Measurements from ENCODE around the gene PJA1. TPM values are rescaled to one million over a fixed set of nuclear protein-coding genes. Genes with fewer than 3 reads are reported as not detected.

PJA1 gene
- total and polyA plus RNA-seq, 7 donors, result 3.5 to 13.4 (median 7.4) TPM

DNA sequence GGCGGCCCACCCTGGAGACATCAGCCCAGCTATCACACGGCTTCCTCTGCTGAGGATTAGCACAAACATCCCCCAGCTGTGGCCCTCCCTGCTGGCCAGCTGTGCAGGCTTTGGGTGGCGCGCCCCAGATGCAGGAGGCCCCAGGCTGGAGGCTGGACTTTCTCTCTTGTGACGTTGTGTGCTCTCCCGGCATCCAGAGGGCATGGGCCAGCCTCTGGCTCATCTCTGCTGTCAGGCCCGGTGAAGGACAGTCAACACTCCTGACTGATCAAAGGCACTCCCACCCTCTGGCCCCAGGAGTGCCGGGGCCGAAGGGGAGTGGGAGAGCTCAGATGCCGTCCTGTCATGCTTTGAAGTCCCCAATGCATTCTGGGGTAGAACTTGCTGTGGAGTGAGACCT is 29.9 kb upstream of the PJA1 start:
- 52 to 88% (median 62%) methylated on average over 4 to 10 of the region's 10 CpGs for WGBS, 3 donors
- H3K27me3 ChIP-seq (ENCODE audit: insufficient read depth in 3 of 3, low read length in 2 of 3), result peaks cover 0 to 12% (median 0%) of the 10 kb centered on the region in 3 donors
- H3K36me3 ChIP-seq (ENCODE audit: insufficient read depth in 1 of 2, low read depth in 1 of 2), result no peaks in the 10 kb centered on the region
- DNase-seq (no peak), ATAC-seq (no peak)
- TF ChIP-seq, protein P1, sequence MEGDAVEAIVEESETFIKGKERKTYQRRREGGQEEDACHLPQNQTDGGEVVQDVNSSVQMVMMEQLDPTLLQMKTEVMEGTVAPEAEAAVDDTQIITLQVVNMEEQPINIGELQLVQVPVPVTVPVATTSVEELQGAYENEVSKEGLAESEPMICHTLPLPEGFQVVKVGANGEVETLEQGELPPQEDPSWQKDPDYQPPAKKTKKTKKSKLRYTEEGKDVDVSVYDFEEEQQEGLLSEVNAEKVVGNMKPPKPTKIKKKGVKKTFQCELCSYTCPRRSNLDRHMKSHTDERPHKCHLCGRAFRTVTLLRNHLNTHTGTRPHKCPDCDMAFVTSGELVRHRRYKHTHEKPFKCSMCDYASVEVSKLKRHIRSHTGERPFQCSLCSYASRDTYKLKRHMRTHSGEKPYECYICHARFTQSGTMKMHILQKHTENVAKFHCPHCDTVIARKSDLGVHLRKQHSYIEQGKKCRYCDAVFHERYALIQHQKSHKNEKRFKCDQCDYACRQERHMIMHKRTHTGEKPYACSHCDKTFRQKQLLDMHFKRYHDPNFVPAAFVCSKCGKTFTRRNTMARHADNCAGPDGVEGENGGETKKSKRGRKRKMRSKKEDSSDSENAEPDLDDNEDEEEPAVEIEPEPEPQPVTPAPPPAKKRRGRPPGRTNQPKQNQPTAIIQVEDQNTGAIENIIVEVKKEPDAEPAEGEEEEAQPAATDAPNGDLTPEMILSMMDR (IDR thresholded peaks at IDR 0.05), result no peak
- no peak overlapping the region for H3K4me3 ChIP-seq
- H3K4me1 ChIP-seq, result no peaks in the 10 kb centered on the region
- H3K9me3 ChIP-seq, result no peaks in the 10 kb centered on the region
- H3K27ac ChIP-seq, result no peak overlapping the region
- intact Hi-C loops (cut with DNase I), result no loop called here

DNA sequence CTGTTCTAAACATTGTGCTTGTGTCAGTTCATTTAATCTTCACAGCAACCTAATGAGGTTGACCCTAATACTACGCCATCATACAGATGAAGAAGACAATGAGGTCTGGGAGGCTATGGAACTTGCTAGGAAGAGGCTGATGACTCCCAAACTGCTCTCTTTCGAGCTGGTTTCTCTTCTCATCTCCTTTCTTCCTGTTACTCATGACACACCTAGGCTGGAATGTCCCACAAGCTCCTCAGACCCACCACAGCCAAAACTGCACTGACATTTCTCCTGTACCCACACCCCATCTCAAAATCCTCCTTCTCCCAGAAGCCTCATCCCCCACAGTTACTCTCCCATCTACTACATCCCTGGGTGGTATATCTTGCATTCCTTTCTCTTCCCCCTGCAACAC is 27.4 kb upstream of the PJA1 start:
- ATAC-seq, result no peak
- no peak overlapping the region for H3K27ac ChIP-seq
- H3K27me3 ChIP-seq (ENCODE audit: insufficient read depth in 3 of 3, low read length in 2 of 3), result peaks cover 0 to 13% (median 0%) of the 10 kb centered on the region in 3 donors
- no peak for DNase-seq
- TF ChIP-seq, protein P1 (IDR thresholded peaks at IDR 0.05), result no peak
- H3K4me1 ChIP-seq, result no peaks in the 10 kb centered on the region
- no peaks in the 10 kb centered on the region for H3K36me3 ChIP-seq (ENCODE audit: insufficient read depth in 1 of 2, low read depth in 1 of 2)
- intact Hi-C loops (cut with DNase I), result no loop called here
- H3K9me3 ChIP-seq, result no peaks in the 10 kb centered on the region
- WGBS, 3 donors, result 60 to 88% (median 86%) methylated on average over 2 of the region's 2 CpGs
- no peak overlapping the region for H3K4me3 ChIP-seq

DNA sequence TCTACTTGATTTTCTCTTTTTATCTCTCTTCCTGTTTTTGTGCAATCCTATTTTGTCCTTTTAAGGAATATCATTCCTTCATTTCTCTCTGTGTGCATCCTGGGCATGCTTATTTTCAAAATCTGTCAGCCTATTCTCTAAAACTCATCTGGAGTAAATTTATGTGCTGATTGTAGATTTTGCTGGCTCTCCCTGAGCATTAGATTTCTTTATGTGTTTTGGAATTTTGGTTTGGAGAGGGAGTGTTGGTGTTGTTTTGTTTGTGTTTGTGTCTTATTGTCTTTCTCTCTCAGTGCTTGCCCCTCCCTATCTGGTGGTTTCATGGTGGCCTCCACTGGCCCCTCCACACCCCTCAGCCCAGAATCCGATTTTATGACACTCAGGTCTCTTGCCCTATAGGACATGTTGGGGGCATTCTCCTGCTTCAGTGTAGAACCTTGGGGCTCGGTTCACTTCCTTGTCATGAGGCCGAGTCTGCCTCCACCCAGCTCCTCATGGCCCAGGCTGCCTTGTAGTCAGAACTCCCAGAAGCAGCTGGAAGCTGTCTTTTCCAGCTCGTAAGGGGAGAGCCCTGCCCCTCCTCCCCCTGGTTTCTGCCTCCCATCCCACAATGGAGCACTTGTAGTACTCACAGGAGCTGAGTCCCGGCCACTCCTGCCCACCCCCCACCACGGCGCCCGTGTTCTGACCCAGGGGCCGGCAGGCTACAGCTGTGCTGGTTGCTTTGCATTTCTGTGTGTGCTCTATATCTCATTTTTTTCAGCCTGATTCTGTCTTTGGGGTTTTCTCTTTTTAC is 24.5 kb upstream of the PJA1 start:
- no peaks in the 10 kb centered on the region for H3K9me3 ChIP-seq
- H3K27me3 ChIP-seq (ENCODE audit: insufficient read depth in 3 of 3, low read length in 2 of 3), result peaks cover 0 to 31% (median 0%) of the 10 kb centered on the region in 3 donors
- H3K4me3 ChIP-seq, result no peak overlapping the region
- WGBS, 3 donors, result 47 to 68% (median 55%) methylated on average over 8 to 9 of the region's 9 CpGs
- DNase-seq, result no peak
- ATAC-seq, result no peak
- no peaks in the 10 kb centered on the region for H3K36me3 ChIP-seq (ENCODE audit: insufficient read depth in 1 of 2, low read depth in 1 of 2)
- no peaks in the 10 kb centered on the region for H3K4me1 ChIP-seq
- intact Hi-C loops (cut with DNase I), result no loop called here
- TF ChIP-seq, protein P1 (IDR thresholded peaks at IDR 0.05), result no peak
- H3K27ac ChIP-seq, result no peak overlapping the region

DNA sequence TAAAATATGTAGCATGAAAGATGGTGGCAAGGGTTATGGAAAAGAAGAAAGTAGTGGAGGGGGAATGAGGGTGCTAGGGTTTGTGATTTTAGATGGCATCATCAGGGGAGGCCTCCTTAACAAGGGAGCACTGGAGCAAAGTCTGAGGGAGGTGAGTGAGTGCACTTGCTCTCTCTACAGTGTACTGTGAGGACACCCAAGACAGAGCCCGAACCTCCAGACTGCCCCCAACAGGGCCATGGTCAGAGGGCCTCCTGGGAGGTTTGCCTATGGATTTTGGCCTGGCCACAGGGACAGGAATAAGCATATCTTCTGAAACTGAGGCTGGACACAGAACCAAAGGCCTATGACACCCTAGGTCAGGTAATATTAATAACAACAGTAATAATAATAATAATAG is 21.4 kb upstream of the PJA1 start:
- WGBS, 3 donors, result 78 to 100% (median 92%) methylated on average over 1 of the region's 1 CpG

More for the DNA sequence above, 21.4 kb upstream of the PJA1 start:
- no peak for ATAC-seq
- TF ChIP-seq, protein P1 (IDR thresholded peaks at IDR 0.05), result no peak
- peaks cover 0 to 26% (median 0%) of the 10 kb centered on the region in 3 donors for H3K27me3 ChIP-seq (ENCODE audit: insufficient read depth in 3 of 3, low read length in 2 of 3)
- intact Hi-C loops (cut with DNase I), result no loop called here
- DNase-seq, result no peak
- H3K27ac ChIP-seq, result no peak overlapping the region
- no peaks in the 10 kb centered on the region for H3K36me3 ChIP-seq (ENCODE audit: insufficient read depth in 1 of 2, low read depth in 1 of 2)
- no peak overlapping the region for H3K4me3 ChIP-seq
- no peaks in the 10 kb centered on the region for H3K9me3 ChIP-seq
- H3K4me1 ChIP-seq, result no peaks in the 10 kb centered on the region
